SW480 (cell line): ENCODE measurements around the gene CCDC88B.

Experiments used
- DNase-seq: peaks from one replicate; pipeline ENCODE4 v3.0.0-alpha.2; 2016; ENCODE audit warnings: low spot score

CCDC88B gene

GRCh38 chr11:64339754-64340408 is at the start of gene CCDC88B:
Gene CCDC88B (plus strand): TSS chr11:64340204. CDS start chr11:64340267, 63 bp downstream.
- no peak for DNase-seq

- no peak for DNase-seq
Measured at GRCh38 chr11:64290352-64291261, 49.4 kb upstream of the CCDC88B start.

- no peak for DNase-seq
Measured at GRCh38 chr11:64291262-64291751, 48.7 kb upstream of the CCDC88B start, which contains the start of gene KCNK4. Gene KCNK4 (plus strand): TSS chr11:64291302. CDS start chr11:64293019, 1,717 bp downstream.

- no peak for DNase-seq
Measured at GRCh38 chr11:64291752-64292459, 48.1 kb upstream of the CCDC88B start.

- no peak for DNase-seq
Measured at GRCh38 chr11:64292460-64293254, 47.3 kb upstream of the CCDC88B start.

GRCh38 chr11:64294774-64295173 is 45.2 kb upstream of the CCDC88B start:
- no peak for DNase-seq

GRCh38 chr11:64295760-64296159 is 44.2 kb upstream of the CCDC88B start:
- DNase-seq: no peak

GRCh38 chr11:64296236-64296635 is 43.8 kb upstream of the CCDC88B start:
- no peak for DNase-seq

GRCh38 chr11:64296830-64297698 is 42.9 kb upstream of the CCDC88B start:
- no peak for DNase-seq

- no peak for DNase-seq
Measured at GRCh38 chr11:64297699-64298358, 42.2 kb upstream of the CCDC88B start.

GRCh38 chr11:64298966-64299846 is 40.8 kb upstream of the CCDC88B start:
- no peak for DNase-seq

GRCh38 chr11:64299847-64300648 is 40.0 kb upstream of the CCDC88B start, which contains the start of gene CATSPERZ:
Gene CATSPERZ (plus strand): TSS chr11:64300358. CDS start chr11:64300411, 53 bp downstream.
- no peak for DNase-seq

- DNase-seq: no peak
Measured at GRCh38 chr11:64303109-64304031, 36.6 kb upstream of the CCDC88B start.

GRCh38 chr11:64304032-64304315 is 36.0 kb upstream of the CCDC88B start:
- DNase-seq: no peak

- peak; percentile 93 for DNase-seq
Measured at GRCh38 chr11:64304316-64305072, 35.5 kb upstream of the CCDC88B start.

GRCh38 chr11:64305075-64305690 is 34.8 kb upstream of the CCDC88B start, which contains the start of gene ESRRA:
Gene ESRRA (plus strand): TSS chr11:64305524. CDS start chr11:64307180, 1,656 bp downstream.
- peak; percentile 99 for DNase-seq
